OCI-LY1 (cell line): ENCODE data around the gene GLT8D2.

Experiments
- H2AFZ ChIP-seq: fragments of 200-600 bp; sonication (generic), shearing (Covaris generic); 2 replicates; pipeline ENCODE4 v1.6.0; 2014; ENCODE audit warnings: antibody characterized with exemption, mild to moderate bottlenecking, low read length
- H3F3A ChIP-seq: fragments of 200-600 bp; sonication (generic), shearing (Covaris generic); 2 replicates; pipeline ENCODE4 v1.6.0; 2014; ENCODE audit warnings: mild to moderate bottlenecking, antibody characterized with exemption, low read length, moderate library complexity; ENCODE audit not compliant: insufficient read depth
- H3K27ac ChIP-seq: fragments of 200-600 bp; sonication (generic); 2 replicates; pipeline ENCODE4 v1.5.1; 2014; ENCODE audit warnings: low read length, mixed run types, mild to moderate bottlenecking, low read depth; ENCODE audit not compliant: poor library complexity, severe bottlenecking
- H3K27me3 ChIP-seq: fragments of 200-600 bp; sonication (generic); 2 replicates; pipeline ENCODE4 v1.6.0; 2014; ENCODE audit warnings: antibody characterized with exemption, mild to moderate bottlenecking, low read length, moderate library complexity; ENCODE audit not compliant: insufficient read depth
- H3K36me3 ChIP-seq: fragments of 200-600 bp; sonication (generic); 2 replicates; pipeline ENCODE4 v1.6.1; 2014; ENCODE audit warnings: mild to moderate bottlenecking, antibody characterized with exemption, low read length, moderate library complexity, mixed read lengths; ENCODE audit not compliant: insufficient read depth
- H3K4me1 ChIP-seq: fragments of 200-600 bp; sonication (generic); 2 replicates; pipeline ENCODE4 v1.5.1; 2014; ENCODE audit warnings: mild to moderate bottlenecking, low read length, moderate library complexity; ENCODE audit not compliant: insufficient read depth, severe bottlenecking
- H3K4me2 ChIP-seq: fragments of 200-600 bp; sonication (generic), shearing (Covaris generic); 2 replicates; pipeline ENCODE4 v1.6.1; 2014; ENCODE audit warnings: low read length
- H3K4me3 ChIP-seq: fragments of 200-600 bp; sonication (generic); 2 replicates; pipeline ENCODE4 v1.5.1; 2014; ENCODE audit warnings: low read length, low read depth, mild to moderate bottlenecking, mixed read lengths; ENCODE audit not compliant: poor library complexity, severe bottlenecking
- H3K79me2 ChIP-seq: fragments of 200-600 bp; shearing (Covaris generic); 2 replicates; pipeline ENCODE4 v1.6.1; 2016; ENCODE audit warnings: mixed run types, low read length, mixed read lengths; ENCODE audit not compliant: insufficient read depth
- H3K9ac ChIP-seq: fragments of 200-600 bp; sonication (generic), shearing (Covaris generic); 2 replicates; pipeline ENCODE4 v1.6.1; 2014; ENCODE audit warnings: mild to moderate bottlenecking, low read length, mixed read lengths
- H3K9me2 ChIP-seq: fragments of 200-600 bp; sonication (generic), shearing (Covaris generic); 2 replicates; pipeline ENCODE4 v1.6.1; 2014; ENCODE audit warnings: low read depth, mild to moderate bottlenecking, low read length, mixed read lengths
- H3K9me3 ChIP-seq: fragments of 200-600 bp; shearing (Covaris generic); 2 replicates; pipeline ENCODE4 v1.6.1; 2014; ENCODE audit warnings: low read length, mixed read lengths
- H4K20me1 ChIP-seq: fragments of 200-600 bp; sonication (generic), shearing (Covaris generic); 2 replicates; pipeline ENCODE4 v1.6.0; 2016; ENCODE audit warnings: mild to moderate bottlenecking, low read length; ENCODE audit not compliant: insufficient read depth
- EZH2 ChIP-seq: fragments of 200-600 bp; sonication (generic), shearing (Covaris generic); IDR thresholded peaks from 2 replicates; pipeline ENCODE4 v1.8.0; 2017; ENCODE audit warnings: borderline replicate concordance, mixed run types, mild to moderate bottlenecking, antibody characterized with exemption, low read length, moderate library complexity, mixed read lengths
- TF ChIP-seq, protein P1 (sequence below): fragments of 200-600 bp; sonication (generic), shearing (Covaris generic); IDR thresholded peaks from 2 replicates; pipeline ENCODE4 v1.5.1; 2017; ENCODE audit warnings: mild to moderate bottlenecking, antibody characterized with exemption, low read length, moderate library complexity, mixed read lengths

The GLT8D2 gene

GRCh38 chr12:104050436-104050835 is 449 bp upstream of the GLT8D2 start:
- no peaks in the 10 kb centered on the region for H3K27me3 ChIP-seq
- no peak for TF ChIP-seq EZH2
- TF ChIP-seq, protein P1, sequence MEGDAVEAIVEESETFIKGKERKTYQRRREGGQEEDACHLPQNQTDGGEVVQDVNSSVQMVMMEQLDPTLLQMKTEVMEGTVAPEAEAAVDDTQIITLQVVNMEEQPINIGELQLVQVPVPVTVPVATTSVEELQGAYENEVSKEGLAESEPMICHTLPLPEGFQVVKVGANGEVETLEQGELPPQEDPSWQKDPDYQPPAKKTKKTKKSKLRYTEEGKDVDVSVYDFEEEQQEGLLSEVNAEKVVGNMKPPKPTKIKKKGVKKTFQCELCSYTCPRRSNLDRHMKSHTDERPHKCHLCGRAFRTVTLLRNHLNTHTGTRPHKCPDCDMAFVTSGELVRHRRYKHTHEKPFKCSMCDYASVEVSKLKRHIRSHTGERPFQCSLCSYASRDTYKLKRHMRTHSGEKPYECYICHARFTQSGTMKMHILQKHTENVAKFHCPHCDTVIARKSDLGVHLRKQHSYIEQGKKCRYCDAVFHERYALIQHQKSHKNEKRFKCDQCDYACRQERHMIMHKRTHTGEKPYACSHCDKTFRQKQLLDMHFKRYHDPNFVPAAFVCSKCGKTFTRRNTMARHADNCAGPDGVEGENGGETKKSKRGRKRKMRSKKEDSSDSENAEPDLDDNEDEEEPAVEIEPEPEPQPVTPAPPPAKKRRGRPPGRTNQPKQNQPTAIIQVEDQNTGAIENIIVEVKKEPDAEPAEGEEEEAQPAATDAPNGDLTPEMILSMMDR, result no peak
- no peaks in the 10 kb centered on the region for H3K9me2 ChIP-seq
- H3K9ac ChIP-seq, result no peak overlapping the region
- no peak overlapping the region for H3K4me3 ChIP-seq
- no peaks in the 10 kb centered on the region for H4K20me1 ChIP-seq
- no peak overlapping the region for H2AFZ ChIP-seq
- no peaks in the 10 kb centered on the region for H3K79me2 ChIP-seq
- H3K27ac ChIP-seq, result no peak overlapping the region
- H3K4me2 ChIP-seq, result no peak overlapping the region
- no peaks in the 10 kb centered on the region for H3K9me3 ChIP-seq
- H3K4me1 ChIP-seq, result no peaks in the 10 kb centered on the region
- H3K36me3 ChIP-seq, result no peaks in the 10 kb centered on the region
- H3F3A ChIP-seq, result no peaks in the 10 kb centered on the region

DNA sequence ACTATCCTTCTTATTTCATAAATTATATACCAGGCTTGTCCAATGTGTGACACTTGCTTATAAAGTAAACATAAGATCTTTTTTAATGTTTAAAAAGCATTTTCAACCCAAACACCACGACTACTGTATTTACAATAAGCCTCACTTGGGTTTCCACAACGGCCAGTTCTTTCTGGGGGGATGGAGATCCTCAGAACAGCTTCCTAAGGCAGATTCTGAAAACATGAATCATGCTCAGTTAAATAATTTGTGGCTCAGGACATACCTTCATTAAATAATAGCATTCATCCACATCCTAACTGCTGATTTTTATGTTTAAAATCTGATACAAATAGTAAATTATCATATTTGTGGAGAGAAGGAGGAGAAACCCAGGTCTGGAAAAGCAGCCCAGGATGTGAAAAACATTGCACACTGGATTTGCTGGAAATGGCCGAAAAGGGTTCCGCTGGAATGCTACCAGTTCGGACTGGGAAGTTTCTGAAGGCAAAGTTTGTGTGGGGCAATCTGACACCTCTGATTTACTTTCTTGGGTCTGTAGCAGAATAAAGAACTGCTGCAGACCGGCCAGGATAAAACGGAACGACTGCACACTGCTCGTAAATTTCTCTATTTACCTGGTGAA is 597 bp downstream of the GLT8D2 start:
- H3K9ac ChIP-seq, result no peak overlapping the region
- no peaks in the 10 kb centered on the region for H3K9me2 ChIP-seq
- no peaks in the 10 kb centered on the region for H3F3A ChIP-seq
- H3K27me3 ChIP-seq, result no peaks in the 10 kb centered on the region
- no peak overlapping the region for H3K4me2 ChIP-seq
- no peaks in the 10 kb centered on the region for H3K9me3 ChIP-seq
- H3K79me2 ChIP-seq, result no peaks in the 10 kb centered on the region
- H3K4me3 ChIP-seq, result no peak overlapping the region
- H3K4me1 ChIP-seq, result no peaks in the 10 kb centered on the region
- H2AFZ ChIP-seq, result no peak overlapping the region
- H4K20me1 ChIP-seq, result no peaks in the 10 kb centered on the region
- H3K36me3 ChIP-seq, result no peaks in the 10 kb centered on the region
- TF ChIP-seq, protein P1, result no peak
- TF ChIP-seq EZH2, result no peak
- H3K27ac ChIP-seq, result no peak overlapping the region

DNA sequence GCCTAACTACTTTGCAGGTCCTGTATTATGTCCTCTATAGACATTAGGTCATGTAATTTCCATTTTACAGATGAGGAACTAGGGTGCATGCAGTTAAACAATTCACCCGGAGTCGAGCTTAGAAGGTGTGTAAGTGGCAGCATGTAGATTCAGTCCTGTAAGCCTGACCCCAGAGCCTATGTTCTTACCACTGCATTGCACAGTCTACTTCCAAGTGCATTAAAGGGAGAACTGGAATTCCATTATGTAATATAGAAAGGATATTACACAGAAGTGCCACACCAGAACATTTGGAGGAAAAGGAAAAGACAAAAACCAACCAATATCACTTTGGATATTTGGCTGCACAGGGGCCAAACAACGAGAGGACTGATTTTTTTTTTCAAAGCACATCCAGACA is 1.2 kb downstream of the GLT8D2 start:
- H3F3A ChIP-seq, result no peaks in the 10 kb centered on the region
- H3K36me3 ChIP-seq, result no peaks in the 10 kb centered on the region
- no peak overlapping the region for H2AFZ ChIP-seq
- H3K9ac ChIP-seq, result no peak overlapping the region
- H3K4me2 ChIP-seq, result no peak overlapping the region
- H3K79me2 ChIP-seq, result no peaks in the 10 kb centered on the region
- TF ChIP-seq, protein P1, result no peak
- no peak for TF ChIP-seq EZH2
- no peaks in the 10 kb centered on the region for H4K20me1 ChIP-seq
- no peaks in the 10 kb centered on the region for H3K9me3 ChIP-seq
- H3K4me1 ChIP-seq, result no peaks in the 10 kb centered on the region
- no peaks in the 10 kb centered on the region for H3K27me3 ChIP-seq
- H3K9me2 ChIP-seq, result no peaks in the 10 kb centered on the region
- no peak overlapping the region for H3K27ac ChIP-seq
- no peak overlapping the region for H3K4me3 ChIP-seq
